ENCODE data around the gene OBSCN. TPM values are rescaled to one million over a fixed set of nuclear protein-coding genes. Genes with fewer than 3 reads are reported as not detected.

The OBSCN gene
- total RNA-seq, 1 donor from 2014 or later, result 39.4 TPM

- no peak for ATAC-seq
- no peak overlapping the region for H3K27ac ChIP-seq
- intact Hi-C loops (cut with DNase I), result no loop called here
- H3K4me1 ChIP-seq, result no peaks in the 10 kb centered on the region
- no peaks in the 10 kb centered on the region for H3K36me3 ChIP-seq
- no peaks in the 10 kb centered on the region for H3K9me3 ChIP-seq
- no peak for DNase-seq
- H3K4me3 ChIP-seq, result no peak overlapping the region
- TF ChIP-seq CTCF (IDR thresholded peaks at IDR 0.05), result no peak
- H3K27me3 ChIP-seq, result no peaks in the 10 kb centered on the region
These were observed 25.3 kb downstream of the OBSCN start for GRCh38 chr1:228233136-228233535.

- Histone ChIP-seq H3K4me3 (no peak overlapping the region), H3K27ac (no peak overlapping the region), H3K9me3 (no peaks in the 10 kb centered on the region), H3K36me3 (no peaks in the 10 kb centered on the region), H3K27me3 (no peaks in the 10 kb centered on the region), H3K4me1 (no peaks in the 10 kb centered on the region)
- no peak for DNase-seq
- intact Hi-C loops (cut with DNase I), result no loop called here
- TF ChIP-seq CTCF (IDR thresholded peaks at IDR 0.05), result no peak
- ATAC-seq, result no peak
These were observed 27.1 kb downstream of the OBSCN start for GRCh38 chr1:228234921-228235320.

- intact Hi-C loops (cut with DNase I), result no loop called here
- DNase-seq (no peak), ATAC-seq (peak; percentile 89)
- no peaks in the 10 kb centered on the region for H3K36me3 ChIP-seq
- no peak overlapping the region for H3K4me3 ChIP-seq
- no peaks in the 10 kb centered on the region for H3K4me1 ChIP-seq
- no peaks in the 10 kb centered on the region for H3K27me3 ChIP-seq
- H3K27ac ChIP-seq, result no peak overlapping the region
- H3K9me3 ChIP-seq, result peaks cover 2% of the 10 kb centered on the region
- peak; percentile 51 for TF ChIP-seq CTCF (IDR thresholded peaks at IDR 0.05)
These were observed 28.9 kb downstream of the OBSCN start for GRCh38 chr1:228236744-228237143.

GRCh38 chr1:228238007-228238406, 30.2 kb downstream of the OBSCN start:
- H3K27me3 ChIP-seq, result no peaks in the 10 kb centered on the region
- no peak overlapping the region for H3K27ac ChIP-seq
- no peaks in the 10 kb centered on the region for H3K36me3 ChIP-seq
- H3K4me3 ChIP-seq, result no peak overlapping the region
- no peak for DNase-seq
- no peak for TF ChIP-seq CTCF (IDR thresholded peaks at IDR 0.05)
- H3K4me1 ChIP-seq, result no peaks in the 10 kb centered on the region
- no peak for ATAC-seq
- H3K9me3 ChIP-seq, result peaks cover 13% of the 10 kb centered on the region
- intact Hi-C loops (cut with DNase I), result no loop called here

GRCh38 chr1:228238461-228238860, 30.6 kb downstream of the OBSCN start:
- Histone ChIP-seq H3K9me3 (peaks cover 13% of the 10 kb centered on the region), H3K4me3 (no peak overlapping the region), H3K27me3 (no peaks in the 10 kb centered on the region), H3K36me3 (no peaks in the 10 kb centered on the region), H3K4me1 (no peaks in the 10 kb centered on the region), H3K27ac (no peak overlapping the region)
- intact Hi-C loops (cut with DNase I), result no loop called here
- no peak for DNase-seq
- no peak for ATAC-seq
- no peak for TF ChIP-seq CTCF (IDR thresholded peaks at IDR 0.05)
